ENCODE measurements around the gene FAM3D. TPM values are rescaled to one million over a fixed set of nuclear protein-coding genes. Genes with fewer than 3 reads are reported as not detected.

FAM3D gene
- total RNA-seq, 1 experiment from 2014 or later: not detected

DNA sequence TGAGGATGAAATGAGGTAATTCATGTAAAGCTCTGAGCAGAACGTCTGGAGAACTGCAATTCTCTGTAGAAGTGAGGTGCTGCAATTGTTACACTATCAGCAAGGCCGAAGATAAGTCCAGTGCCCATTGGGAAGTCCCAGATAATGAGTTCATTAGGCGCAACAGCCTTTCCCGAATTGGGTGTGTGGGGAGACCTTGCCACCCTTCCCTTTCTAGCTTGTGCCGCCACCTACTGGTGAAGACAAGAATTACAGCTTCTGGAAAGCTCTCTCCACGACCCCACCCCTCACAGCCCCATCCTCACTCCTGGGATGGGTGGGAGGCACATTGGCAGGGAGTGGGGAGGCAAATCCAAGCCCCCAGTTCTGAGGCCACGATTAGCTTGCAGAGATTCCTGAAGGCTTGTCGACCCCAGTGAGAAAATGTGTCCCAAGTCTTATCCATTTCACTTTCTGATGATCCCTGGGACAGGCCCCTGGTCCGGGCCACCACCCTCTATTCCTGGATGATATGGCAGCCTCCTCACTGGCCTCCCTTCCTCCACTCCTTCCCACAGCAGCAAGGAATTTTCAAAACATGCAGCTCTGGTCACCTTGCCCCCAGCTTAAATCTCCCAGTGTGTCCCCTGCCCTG lies 36.4 kb downstream of the FAM3D start:
- BruUV-seq (replicated peaks): no TSS peak
- intact Hi-C loops (cut with micrococcal nuclease; ENCODE audit: unreplicated experiment): no loop called here
- POLR2A ChIA-PET: no interaction called here

DNA sequence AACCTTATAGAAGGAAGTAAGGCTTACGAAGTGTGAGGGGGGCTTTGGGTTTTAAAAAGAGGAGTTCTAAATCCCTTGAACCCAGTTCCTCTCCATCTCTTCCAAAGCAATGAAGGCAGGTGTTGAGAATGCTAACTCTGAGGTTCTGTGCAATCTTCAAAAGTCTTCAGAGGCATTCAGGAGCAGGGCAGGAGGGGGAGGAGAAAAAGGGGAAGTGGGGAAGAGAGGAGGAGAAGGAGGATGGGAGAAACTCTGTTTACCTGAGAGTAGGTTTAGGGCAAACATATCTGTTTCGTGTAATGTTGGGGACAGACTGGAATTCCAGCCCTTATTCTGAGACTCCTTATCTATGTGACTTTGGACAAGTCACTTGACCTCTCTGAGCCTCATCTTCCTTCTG lies 36.9 kb downstream of the FAM3D start:
- Histone ChIP-seq H3K27ac (ENCODE audit: low read length) (0 out of 2 replicates have a peak overlapping the region, but pooled peaks have one; percentile 7), H3K27me3 (ENCODE audit: control insufficient read depth, insufficient read depth, low read length) (no peaks in the 10 kb centered on the region), H3K9me3 (ENCODE audit: control insufficient read depth, insufficient read depth, low read depth, low read length) (no peaks in the 10 kb centered on the region), H3K4me3 (ENCODE audit: low read depth in 2 of 2, low read length in 2 of 2) (no peak overlapping the region), H3K4me1 (ENCODE audit: control insufficient read depth, insufficient read depth, low read length) (peaks cover 12% of the 10 kb centered on the region), H3K36me3 (ENCODE audit: control insufficient read depth, insufficient read depth, low read length) (no peaks in the 10 kb centered on the region)
- intact Hi-C loops (cut with micrococcal nuclease; ENCODE audit: unreplicated experiment): loop anchor here (1.0 to 5.0 kb wide), 2 partner anchors 42 to 61 kb away; no protein-coding TSS in a partner anchor
- CTCF ChIA-PET: interaction anchor here (1.0 to 1.6 kb wide), 3 partner anchors 61 to 96 kb away, joined by 4 to 19 read pairs (median 8); no protein-coding TSS in a partner anchor
- TF ChIP-seq POLR2AphosphoS5 (IDR thresholded peaks at IDR 0.05; ENCODE audit: low read depth, low read length) (no peak), TCF7L2 (IDR thresholded peaks at IDR 0.05; ENCODE audit: low read depth, low read length) (no peak)
- TF ChIP-seq, protein P1, sequence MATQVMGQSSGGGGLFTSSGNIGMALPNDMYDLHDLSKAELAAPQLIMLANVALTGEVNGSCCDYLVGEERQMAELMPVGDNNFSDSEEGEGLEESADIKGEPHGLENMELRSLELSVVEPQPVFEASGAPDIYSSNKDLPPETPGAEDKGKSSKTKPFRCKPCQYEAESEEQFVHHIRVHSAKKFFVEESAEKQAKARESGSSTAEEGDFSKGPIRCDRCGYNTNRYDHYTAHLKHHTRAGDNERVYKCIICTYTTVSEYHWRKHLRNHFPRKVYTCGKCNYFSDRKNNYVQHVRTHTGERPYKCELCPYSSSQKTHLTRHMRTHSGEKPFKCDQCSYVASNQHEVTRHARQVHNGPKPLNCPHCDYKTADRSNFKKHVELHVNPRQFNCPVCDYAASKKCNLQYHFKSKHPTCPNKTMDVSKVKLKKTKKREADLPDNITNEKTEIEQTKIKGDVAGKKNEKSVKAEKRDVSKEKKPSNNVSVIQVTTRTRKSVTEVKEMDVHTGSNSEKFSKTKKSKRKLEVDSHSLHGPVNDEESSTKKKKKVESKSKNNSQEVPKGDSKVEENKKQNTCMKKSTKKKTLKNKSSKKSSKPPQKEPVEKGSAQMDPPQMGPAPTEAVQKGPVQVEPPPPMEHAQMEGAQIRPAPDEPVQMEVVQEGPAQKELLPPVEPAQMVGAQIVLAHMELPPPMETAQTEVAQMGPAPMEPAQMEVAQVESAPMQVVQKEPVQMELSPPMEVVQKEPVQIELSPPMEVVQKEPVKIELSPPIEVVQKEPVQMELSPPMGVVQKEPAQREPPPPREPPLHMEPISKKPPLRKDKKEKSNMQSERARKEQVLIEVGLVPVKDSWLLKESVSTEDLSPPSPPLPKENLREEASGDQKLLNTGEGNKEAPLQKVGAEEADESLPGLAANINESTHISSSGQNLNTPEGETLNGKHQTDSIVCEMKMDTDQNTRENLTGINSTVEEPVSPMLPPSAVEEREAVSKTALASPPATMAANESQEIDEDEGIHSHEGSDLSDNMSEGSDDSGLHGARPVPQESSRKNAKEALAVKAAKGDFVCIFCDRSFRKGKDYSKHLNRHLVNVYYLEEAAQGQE (IDR thresholded peaks at IDR 0.05; ENCODE audit: insufficient read depth in 1 of 2, low read depth in 2 of 2, low read length in 1 of 2): no peak
- TF ChIP-seq, protein P2, sequence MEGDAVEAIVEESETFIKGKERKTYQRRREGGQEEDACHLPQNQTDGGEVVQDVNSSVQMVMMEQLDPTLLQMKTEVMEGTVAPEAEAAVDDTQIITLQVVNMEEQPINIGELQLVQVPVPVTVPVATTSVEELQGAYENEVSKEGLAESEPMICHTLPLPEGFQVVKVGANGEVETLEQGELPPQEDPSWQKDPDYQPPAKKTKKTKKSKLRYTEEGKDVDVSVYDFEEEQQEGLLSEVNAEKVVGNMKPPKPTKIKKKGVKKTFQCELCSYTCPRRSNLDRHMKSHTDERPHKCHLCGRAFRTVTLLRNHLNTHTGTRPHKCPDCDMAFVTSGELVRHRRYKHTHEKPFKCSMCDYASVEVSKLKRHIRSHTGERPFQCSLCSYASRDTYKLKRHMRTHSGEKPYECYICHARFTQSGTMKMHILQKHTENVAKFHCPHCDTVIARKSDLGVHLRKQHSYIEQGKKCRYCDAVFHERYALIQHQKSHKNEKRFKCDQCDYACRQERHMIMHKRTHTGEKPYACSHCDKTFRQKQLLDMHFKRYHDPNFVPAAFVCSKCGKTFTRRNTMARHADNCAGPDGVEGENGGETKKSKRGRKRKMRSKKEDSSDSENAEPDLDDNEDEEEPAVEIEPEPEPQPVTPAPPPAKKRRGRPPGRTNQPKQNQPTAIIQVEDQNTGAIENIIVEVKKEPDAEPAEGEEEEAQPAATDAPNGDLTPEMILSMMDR (IDR thresholded peaks at IDR 0.05): no peak
- POLR2A ChIA-PET: no interaction called here
- no peak for ATAC-seq
- no peak for DNase-seq (ENCODE audit: low read depth, low spot score)
- no TSS peak for BruUV-seq (replicated peaks)
- in situ Hi-C loops (cut with HindIII; ENCODE audit: low pct_unique_long_range_greater_than_20kb, low sequenced_read_pairs): no loop called here

More for the DNA sequence above, 36.4 kb downstream of the FAM3D start:
- no peak overlapping the region for H3K27ac ChIP-seq (ENCODE audit: low read length)
- no peaks in the 10 kb centered on the region for H3K27me3 ChIP-seq (ENCODE audit: control insufficient read depth, insufficient read depth, low read length)
- no peak for TF ChIP-seq POLR2AphosphoS5 (IDR thresholded peaks at IDR 0.05; ENCODE audit: low read depth, low read length)
- TF ChIP-seq, protein P1 (IDR thresholded peaks at IDR 0.05; ENCODE audit: insufficient read depth in 1 of 2, low read depth in 2 of 2, low read length in 1 of 2): no peak
- TF ChIP-seq, protein P2 (IDR thresholded peaks at IDR 0.05): peak; percentile 91
- TF ChIP-seq TCF7L2 (IDR thresholded peaks at IDR 0.05; ENCODE audit: low read depth, low read length): no peak
- no peak for TF ChIP-seq SIN3A (IDR thresholded peaks at IDR 0.05; ENCODE audit: borderline replicate concordance, insufficient read depth, low read depth, low read length)
- CTCF ChIA-PET: interaction anchor here (0.6 to 1.6 kb wide), 7 partner anchors 13 to 102 kb away, joined by 3 to 19 read pairs (median 8); no protein-coding TSS in a partner anchor
- DNase-seq (ENCODE audit: low read depth, low spot score) (peak; percentile 39), ATAC-seq (peak; percentile 66)
- in situ Hi-C loops (cut with HindIII; ENCODE audit: low pct_unique_long_range_greater_than_20kb, low sequenced_read_pairs): no loop called here
- H3K36me3 ChIP-seq (ENCODE audit: control insufficient read depth, insufficient read depth, low read length): no peaks in the 10 kb centered on the region
- no peaks in the 10 kb centered on the region for H3K9me3 ChIP-seq (ENCODE audit: control insufficient read depth, insufficient read depth, low read depth, low read length)
- H3K4me3 ChIP-seq (ENCODE audit: low read depth in 2 of 2, low read length in 2 of 2): no peak overlapping the region
- H3K4me1 ChIP-seq (ENCODE audit: control insufficient read depth, insufficient read depth, low read length): peaks cover 12% of the 10 kb centered on the region

Data from Panc1 (cell line).